ENCODE data around the gene TPGS1. TPM values are rescaled to one million over a fixed set of nuclear protein-coding genes. Genes with fewer than 3 reads are reported as not detected.
A peak's percentile ranks its signal among the peaks of the same experiment; 100 is the strongest.
"Not testable (repeated sequence)": the region's sequence is repeated elsewhere in the genome, so short reads cannot be mapped to it uniquely, and the experiment has no call there.

TPGS1 gene
- total RNA-seq, 2 donors from 2014 or later: 12.1 to 14.9 TPM

DNA sequence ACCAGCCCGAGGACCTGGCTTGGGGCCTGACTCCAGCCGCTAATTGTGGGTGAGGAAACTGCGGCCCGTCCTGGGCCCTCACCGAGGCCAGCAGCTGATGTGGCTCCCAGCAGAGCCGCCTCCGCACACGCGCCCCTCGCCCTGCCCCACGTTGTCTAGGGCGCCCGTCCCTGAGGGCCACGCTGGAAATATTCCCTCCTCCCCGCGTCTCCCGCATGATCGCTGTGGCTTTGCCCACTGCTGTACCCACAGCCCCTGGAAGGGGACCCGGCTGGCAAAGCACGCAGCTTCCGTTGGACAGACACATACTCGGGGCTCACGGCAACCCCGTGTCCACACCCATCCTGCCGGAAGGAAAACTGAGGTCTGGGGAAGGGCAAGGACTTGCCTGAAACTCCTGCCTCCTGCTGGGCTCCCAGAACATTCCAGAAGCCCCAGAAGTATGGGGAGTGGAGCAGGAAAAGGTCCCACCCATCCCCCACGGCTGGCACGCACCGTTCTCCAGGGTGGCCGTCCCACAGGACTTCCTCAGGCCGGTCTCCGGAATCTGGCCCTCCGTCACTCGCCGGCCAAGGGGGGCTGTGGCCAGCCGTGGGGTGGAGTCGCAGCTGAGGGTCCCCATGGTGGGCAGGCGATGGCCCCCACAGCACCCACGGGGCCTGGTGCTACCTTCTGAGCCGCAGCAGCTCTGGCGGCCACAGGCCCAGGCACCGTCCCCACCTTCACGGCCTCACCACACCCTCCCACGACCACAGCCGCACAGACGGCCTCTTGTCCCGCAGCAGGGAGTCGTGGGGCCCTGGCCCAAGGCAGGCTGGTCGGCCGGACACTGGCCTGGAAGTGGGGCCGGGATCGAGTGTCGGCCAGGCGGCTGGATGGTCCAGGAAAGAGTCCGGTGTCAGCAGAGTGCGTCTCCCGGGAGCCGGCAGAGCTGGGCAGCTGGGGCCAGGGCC lies 32.9 kb upstream of the TPGS1 start:
- intact Hi-C loops (cut with DNase I): no loop called here
- ATAC-seq: peak; percentile 30 to 36
- no peak for DNase-seq

GRCh38 chr19:475360-475759 lies 31.9 kb upstream of the TPGS1 start:
- ATAC-seq: no peak
- intact Hi-C loops (cut with DNase I): no loop called here

DNA sequence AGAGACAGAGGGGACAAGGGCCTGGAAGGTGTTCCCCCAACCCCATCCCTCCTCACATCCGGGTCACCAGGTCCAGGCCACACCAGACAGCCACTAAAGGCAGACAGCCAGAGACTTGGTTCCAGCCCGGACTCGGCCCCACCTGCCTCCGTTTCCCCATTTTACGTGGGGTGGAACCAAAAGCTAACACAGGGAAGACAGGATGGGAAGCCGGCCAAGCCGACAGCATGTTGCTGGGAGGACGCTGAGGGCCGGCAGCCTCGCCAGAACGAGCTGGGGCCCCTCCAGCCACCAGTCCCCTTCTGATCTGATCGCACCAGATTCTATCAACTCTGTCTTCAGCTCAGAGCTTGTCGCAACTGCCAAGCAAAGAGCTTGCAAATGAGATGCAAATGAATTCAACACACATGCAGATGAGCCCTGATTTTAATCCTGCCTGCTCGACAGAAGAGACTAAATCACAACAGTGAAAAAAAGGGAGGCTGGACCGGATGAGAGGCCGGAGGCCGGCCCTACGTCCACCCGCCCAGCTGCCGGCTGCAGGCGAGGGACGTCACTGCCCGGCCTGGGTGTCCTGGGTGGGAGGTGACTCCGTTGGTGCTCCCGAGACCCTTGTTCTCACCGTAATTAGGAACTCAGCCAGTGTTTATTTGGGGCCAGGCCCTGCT lies 28.9 kb upstream of the TPGS1 start:
- ATAC-seq (no peak), DNase-seq (peak; percentile 14)
- intact Hi-C loops (cut with DNase I): no loop called here

More at GRCh38 chr19:475360-475759, 31.9 kb upstream of the TPGS1 start:
- DNase-seq: peak; percentile 10

GRCh38 chr19:478976-479375 lies 28.3 kb upstream of the TPGS1 start:
- intact Hi-C loops (cut with DNase I): no loop called here
- DNase-seq: no peak
- ATAC-seq: no peak

DNA sequence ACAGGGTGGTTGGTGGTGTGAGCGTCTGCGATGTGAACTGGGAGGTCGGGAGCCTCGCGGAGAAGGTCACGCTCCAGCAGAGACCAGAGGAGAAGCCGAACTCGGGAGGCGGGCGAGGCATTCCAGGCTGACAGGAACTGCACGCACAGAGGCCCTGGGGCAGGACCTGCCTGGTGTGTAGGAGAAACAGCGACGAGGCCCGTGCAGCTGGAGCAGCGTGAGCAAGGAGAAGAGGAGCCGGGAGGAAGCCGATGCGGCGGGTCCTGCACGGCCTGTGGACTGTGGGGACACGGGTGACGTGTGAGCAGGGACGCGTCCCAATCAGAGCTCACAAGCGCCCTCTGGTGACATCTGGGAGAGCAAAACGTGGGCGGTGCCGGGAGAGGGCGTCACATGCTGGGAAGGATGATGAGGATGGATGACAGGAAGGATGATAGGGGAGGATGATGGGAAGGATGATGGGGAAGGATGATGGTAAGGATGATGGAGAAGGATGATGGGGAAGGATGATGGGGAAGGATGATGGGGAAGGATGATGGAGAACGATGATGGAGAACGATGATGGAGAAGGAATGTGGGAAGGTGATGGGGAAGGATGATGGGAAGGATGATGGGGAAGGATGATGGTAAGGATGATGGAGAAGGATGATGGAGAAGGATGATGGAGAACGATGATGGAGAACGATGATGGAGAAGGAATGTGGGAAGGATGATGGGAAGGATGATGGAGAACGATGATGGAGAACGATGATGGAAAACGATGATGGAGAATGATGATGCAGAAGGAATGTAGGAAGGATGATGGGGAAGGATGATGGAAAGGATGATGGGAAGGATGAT lies 27.1 kb upstream of the TPGS1 start:
- intact Hi-C loops (cut with DNase I): no loop called here
- ATAC-seq: peak; percentile 89 to 95
- peak; percentile 91 for DNase-seq

DNA sequence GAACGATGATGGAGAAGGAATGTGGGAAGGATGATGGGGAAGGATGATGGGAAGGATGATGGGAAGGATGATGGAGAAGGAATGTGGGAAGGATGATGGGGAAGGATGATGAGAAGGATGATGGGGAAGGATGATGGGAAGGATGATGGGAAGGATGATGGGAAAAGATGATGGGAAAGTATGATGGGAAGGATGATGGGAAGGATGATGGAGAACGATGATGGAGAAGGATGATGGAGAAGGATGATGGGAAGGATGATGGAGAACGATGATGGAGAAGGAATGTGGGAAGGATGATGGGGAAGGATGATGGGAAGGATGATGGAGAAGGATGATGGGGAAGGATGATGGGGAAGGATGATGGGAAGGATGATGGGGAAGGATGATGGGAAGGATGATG lies 26.2 kb upstream of the TPGS1 start:
- DNase-seq; intact Hi-C loops (cut with DNase I); ATAC-seq: not testable (repeated sequence)

GRCh38 chr19:482186-483041 lies 24.9 kb upstream of the TPGS1 start:
- intact Hi-C loops (cut with DNase I): no loop called here
- no peak for ATAC-seq
- peak; percentile 15 for DNase-seq

- DNase-seq (peak; percentile 11), ATAC-seq (no peak)
- intact Hi-C loops (cut with DNase I): no loop called here
Observed at GRCh38 chr19:483332-484072, 23.8 kb upstream of the TPGS1 start.

DNA sequence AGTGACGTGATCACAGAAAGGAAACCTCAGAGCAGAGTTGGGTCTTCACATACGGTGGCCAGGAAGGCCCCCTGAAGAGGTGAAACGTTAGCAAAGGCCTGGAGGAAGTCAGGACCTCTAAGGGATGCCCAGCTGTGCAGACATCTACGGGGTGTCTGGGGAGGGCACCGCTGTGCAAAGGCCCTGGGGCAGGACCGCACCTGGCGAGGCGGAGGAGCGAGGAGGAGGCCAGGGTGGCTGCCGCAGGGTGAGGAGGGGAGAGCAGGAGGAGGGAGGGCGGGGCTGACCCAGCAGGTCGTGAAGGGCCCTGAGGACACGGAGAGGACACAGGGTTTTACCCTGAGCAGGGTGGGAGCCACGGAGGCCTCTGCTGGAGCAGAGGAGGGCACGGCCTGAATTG lies 22.8 kb upstream of the TPGS1 start:
- ATAC-seq (no peak), DNase-seq (no peak)
- intact Hi-C loops (cut with DNase I): no loop called here

GRCh38 chr19:485077-485476 lies 22.2 kb upstream of the TPGS1 start:
- DNase-seq (no peak), ATAC-seq (no peak)
- intact Hi-C loops (cut with DNase I): no loop called here

GRCh38 chr19:485583-486236 lies 21.6 kb upstream of the TPGS1 start:
- intact Hi-C loops (cut with DNase I): no loop called here
- DNase-seq (no peak), ATAC-seq (peak in 1 of 2 donors; percentile 1)

DNA sequence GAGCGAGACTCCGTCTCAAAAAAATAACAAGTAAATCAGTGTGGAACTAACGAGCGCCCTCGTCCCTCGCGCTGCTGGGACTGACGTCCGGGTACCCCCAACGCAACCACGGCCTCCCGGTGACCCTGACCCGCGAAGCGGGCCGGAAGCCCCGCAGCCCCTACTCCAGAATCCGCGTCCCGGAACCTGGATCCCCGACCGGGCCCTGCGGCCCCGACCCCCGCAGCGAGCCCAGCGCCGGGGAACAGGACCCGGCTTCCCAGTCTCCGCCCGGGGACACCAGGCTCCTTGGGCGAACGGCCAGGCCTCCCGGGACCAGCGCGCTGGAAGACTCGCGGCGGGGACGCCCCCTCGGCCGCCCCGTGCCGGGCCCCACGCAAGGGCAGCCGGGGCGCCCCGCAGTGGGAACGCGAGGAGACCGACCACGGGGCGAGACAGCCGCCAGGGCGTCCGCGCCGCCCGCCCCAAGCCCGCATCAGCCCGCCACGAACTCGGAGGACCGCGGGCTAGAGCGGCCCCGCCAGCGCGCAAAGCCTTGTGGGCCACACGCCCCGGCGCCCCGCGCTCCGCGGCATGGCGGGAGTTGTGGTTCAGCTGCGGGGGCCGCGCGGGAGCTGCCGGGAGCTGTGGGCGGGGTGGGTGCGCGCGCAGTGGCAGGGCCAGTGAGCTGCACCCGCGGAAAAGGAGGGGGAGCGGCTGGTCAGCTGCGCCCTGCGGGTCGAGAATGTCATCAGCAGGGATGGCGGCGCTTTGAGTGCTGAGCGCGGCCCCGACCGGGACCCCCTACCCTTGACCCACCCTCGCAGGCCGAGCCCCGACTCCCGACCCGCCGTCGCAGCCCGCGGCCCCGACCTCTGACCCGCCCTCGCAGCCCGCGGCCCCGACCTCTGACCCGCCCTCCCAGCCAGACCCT lies 18.5 kb upstream of the TPGS1 start:
- intact Hi-C loops (cut with DNase I): no loop called here
- peak; percentile 98 for DNase-seq
- ATAC-seq: peak; percentile 98

DNA sequence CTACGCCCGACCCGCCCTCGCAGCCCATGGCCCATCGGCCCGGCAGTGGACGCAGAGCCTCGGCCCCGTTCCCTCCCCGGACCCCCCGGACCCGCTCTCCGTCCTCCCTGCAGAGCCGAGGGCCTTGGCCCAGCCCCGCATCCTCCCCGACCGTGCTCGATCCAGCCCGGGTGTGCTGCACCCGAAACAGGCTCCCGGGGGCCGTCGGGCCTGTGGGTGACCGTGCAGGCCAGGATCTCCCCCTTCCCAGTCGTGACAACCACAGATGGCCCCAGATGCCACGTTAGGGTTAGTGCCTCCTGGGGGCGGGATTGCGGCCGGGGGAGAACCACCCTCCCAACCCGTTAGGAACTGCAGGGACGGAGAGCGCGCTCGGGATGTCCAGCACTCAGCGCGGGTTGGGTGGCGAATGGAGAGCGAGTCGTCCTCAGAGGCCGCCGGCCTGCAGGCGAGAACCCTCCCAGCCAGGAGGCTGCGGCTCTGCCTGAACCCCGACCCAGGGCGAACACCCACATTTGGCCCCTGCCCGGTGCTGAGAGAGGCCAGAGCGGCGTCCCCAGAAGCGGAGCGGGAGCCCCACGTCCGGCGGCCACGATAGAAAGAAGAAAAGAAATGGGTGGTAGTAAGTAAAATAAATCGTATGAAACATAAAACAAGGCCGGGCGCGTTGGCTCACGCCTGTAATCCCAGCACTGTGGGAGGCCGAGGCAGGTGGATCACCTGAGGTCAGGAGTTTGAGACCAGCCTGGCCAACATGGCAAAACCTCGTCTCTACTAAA lies 17.7 kb upstream of the TPGS1 start:
- intact Hi-C loops (cut with DNase I): no loop called here
- ATAC-seq (peak; percentile 51 to 53), DNase-seq (peak; percentile 57)

DNA sequence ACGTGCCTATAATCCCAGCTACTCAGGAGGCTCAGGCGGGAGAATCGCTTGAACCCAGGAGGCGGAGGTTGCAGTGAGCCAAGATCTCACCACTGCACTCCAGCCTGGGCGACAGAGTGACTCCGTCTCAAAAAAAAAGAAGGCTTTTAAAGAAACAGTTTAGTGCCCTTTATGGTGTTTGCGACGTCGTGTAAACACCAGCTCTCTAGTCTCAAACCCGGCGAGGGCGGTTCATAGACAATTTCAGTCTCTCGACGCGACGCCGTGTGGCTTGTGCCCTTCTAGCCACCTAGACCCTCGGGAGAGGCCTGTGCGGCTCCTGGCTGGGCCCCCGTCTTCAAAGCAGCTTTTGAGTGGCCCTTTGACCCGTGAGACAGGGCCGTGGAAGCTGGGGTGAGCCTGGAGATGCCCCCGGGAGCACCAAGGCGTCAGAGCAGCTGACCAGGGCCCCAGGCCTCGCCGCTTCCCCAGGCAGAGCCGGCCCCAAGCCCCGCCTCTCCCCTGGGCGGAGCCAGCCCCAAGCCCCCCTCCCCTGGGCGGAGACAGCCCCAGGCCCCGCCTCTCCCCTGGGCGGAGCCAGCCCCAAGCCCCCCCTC lies 16.1 kb upstream of the TPGS1 start:
- intact Hi-C loops (cut with DNase I): no loop called here
- no peak for ATAC-seq
- peak; percentile 28 for DNase-seq

GRCh38 chr19:492091-492531 lies 15.2 kb upstream of the TPGS1 start:
- intact Hi-C loops (cut with DNase I): no loop called here
- ATAC-seq: no peak
- DNase-seq: peak; percentile 21

Data from left cardiac atrium (tissue), 4 donors.